ENCODE results near the gene AMTN.

DNA sequence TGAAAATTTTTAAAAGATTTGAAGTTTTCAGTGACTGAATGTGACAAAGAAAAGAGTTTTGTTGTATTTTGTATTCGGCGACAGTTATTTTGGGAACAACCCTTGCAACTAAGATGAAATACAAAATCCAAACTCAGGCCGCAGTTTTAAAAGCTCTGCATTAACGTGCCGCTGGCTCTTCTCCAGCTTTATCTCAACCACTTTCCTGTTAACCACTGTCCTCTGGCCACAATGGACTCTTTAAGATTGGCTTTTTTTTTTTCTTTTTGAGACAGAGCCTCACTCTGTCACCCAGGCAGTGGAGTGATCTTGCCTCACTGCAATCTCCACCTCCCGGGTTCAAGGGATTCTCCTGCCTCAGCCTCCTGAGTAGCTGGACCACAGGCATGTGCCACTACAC is 22.1 kb upstream of the AMTN start:
- no peak for TF ChIP-seq POLR2A (IDR thresholded peaks at IDR 0.05)
- TF ChIP-seq, protein P1, sequence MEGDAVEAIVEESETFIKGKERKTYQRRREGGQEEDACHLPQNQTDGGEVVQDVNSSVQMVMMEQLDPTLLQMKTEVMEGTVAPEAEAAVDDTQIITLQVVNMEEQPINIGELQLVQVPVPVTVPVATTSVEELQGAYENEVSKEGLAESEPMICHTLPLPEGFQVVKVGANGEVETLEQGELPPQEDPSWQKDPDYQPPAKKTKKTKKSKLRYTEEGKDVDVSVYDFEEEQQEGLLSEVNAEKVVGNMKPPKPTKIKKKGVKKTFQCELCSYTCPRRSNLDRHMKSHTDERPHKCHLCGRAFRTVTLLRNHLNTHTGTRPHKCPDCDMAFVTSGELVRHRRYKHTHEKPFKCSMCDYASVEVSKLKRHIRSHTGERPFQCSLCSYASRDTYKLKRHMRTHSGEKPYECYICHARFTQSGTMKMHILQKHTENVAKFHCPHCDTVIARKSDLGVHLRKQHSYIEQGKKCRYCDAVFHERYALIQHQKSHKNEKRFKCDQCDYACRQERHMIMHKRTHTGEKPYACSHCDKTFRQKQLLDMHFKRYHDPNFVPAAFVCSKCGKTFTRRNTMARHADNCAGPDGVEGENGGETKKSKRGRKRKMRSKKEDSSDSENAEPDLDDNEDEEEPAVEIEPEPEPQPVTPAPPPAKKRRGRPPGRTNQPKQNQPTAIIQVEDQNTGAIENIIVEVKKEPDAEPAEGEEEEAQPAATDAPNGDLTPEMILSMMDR (IDR thresholded peaks at IDR 0.05), result no peak
